DOHH2 (cell line): ENCODE results near the gene RANGAP1.
A peak's percentile ranks its signal among the peaks of the same experiment; 100 is the strongest.

ENCODE experiments used
- H3F3A ChIP-seq: fragments of 200-600 bp; sonication (generic), shearing (Covaris generic); 2 replicates; pipeline ENCODE4 v1.6.0; 2016; ENCODE audit warnings: antibody characterized with exemption, mild to moderate bottlenecking; ENCODE audit not compliant: control insufficient read depth, insufficient read depth
- H3K27ac ChIP-seq: fragments of 200-600 bp; sonication (generic); 2 replicates; pipeline ENCODE4 v1.5.1; 2014; ENCODE audit warnings: low read depth, mild to moderate bottlenecking, low read length, moderate library complexity
- H3K27me3 ChIP-seq: fragments of 200-600 bp; sonication (generic); 2 replicates; pipeline ENCODE4 v1.6.1; 2014; ENCODE audit warnings: mild to moderate bottlenecking, low read length, mixed read lengths; ENCODE audit not compliant: control insufficient read depth
- H3K36me3 ChIP-seq: fragments of 200-600 bp; sonication (generic); 2 replicates; pipeline ENCODE4 v1.6.1; 2014; ENCODE audit warnings: mild to moderate bottlenecking, low read length, moderate library complexity, mixed read lengths; ENCODE audit not compliant: control insufficient read depth
- H3K4me1 ChIP-seq: fragments of 200-600 bp; sonication (generic); 2 replicates; pipeline ENCODE4 v1.6.1; 2014; ENCODE audit warnings: mild to moderate bottlenecking, low read length, mixed read lengths; ENCODE audit not compliant: control insufficient read depth
- H3K4me2 ChIP-seq: fragments of 200-600 bp; sonication (generic); 2 replicates; pipeline ENCODE4 v1.6.0; 2014; ENCODE audit warnings: mild to moderate bottlenecking, low read length, moderate library complexity
- H3K4me3 ChIP-seq: fragments of 200-600 bp; sonication (generic); 2 replicates; pipeline ENCODE4 v1.5.1; 2014; ENCODE audit warnings: mild to moderate bottlenecking, low read length, mixed read lengths
- H3K79me2 ChIP-seq: fragments of 200-600 bp; sonication (generic); 2 replicates; pipeline ENCODE4 v1.6.1; 2014; ENCODE audit warnings: mild to moderate bottlenecking, low read length, mixed read lengths; ENCODE audit not compliant: control insufficient read depth
- H3K9me2 ChIP-seq: fragments of 200-600 bp; sonication (generic); replicated peaks from 2 replicates; pipeline ENCODE4 v1.6.1; 2014; ENCODE audit warnings: mild to moderate bottlenecking, low read length, mixed read lengths; ENCODE audit not compliant: control insufficient read depth
- H3K9me3 ChIP-seq: fragments of 200-600 bp; sonication (generic); 2 replicates; pipeline ENCODE4 v1.6.1; 2014; ENCODE audit warnings: antibody characterized with exemption, low read length, mixed read lengths; ENCODE audit not compliant: control insufficient read depth, insufficient read depth
- H4K20me1 ChIP-seq: fragments of 200-600 bp; sonication (generic); 2 replicates; pipeline ENCODE4 v1.6.0; 2014; ENCODE audit warnings: low read depth, mild to moderate bottlenecking, antibody characterized with exemption, low read length, moderate library complexity; ENCODE audit not compliant: control insufficient read depth, insufficient read depth
- EZH2phosphoT487 ChIP-seq: fragments of 200-600 bp; sonication (generic); IDR thresholded peaks from 2 replicates; pipeline ENCODE4 v1.6.1; 2017; ENCODE audit warnings: borderline replicate concordance, mild to moderate bottlenecking, antibody characterized with exemption, low read length, moderate library complexity, mixed read lengths
- TF ChIP-seq, protein P1 (sequence below): fragments of 200-600 bp; sonication (generic); IDR thresholded peaks from one replicate; pipeline ENCODE4 v1.5.1; 2014; ENCODE audit warnings: antibody characterized with exemption, mild to moderate bottlenecking, low read depth, low read length; ENCODE audit not compliant: poor library complexity, severe bottlenecking

The RANGAP1 gene

DNA sequence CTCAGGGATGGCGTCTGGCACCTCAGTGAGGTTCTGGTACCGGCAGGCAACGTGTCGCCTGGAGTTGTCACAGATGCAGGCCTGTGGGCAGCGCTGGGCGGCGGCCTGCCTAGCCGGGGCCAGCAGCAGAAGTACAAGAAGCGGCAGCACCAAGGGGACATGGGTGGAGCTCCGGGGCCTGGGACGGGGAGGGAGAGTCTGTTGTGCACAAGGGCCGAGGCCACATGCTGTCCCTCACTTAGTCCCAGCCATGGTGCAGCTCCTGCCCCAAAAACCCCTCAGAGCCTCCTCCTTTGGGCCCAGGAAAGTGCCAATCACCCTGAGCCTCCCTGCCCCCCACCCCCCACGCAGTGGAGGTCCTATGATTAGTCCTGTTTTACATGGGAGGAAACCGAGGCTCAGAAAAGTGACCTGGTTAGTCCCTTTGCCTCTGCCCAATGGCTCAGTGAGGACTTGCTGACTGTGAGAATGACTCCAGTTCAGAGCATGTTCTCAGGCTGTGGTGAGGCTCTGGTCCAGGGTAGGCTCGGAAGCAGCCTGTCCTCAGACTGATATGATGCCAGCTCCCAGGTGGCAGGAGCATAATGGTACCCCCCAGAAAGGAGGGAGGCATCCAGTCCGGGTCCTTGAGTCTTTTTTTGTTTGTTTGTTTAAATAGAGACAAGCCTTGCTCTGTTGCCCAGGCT lies 46.4 kb downstream of the RANGAP1 start:
- no peak overlapping the region for H3K4me3 ChIP-seq
- no peaks in the 10 kb centered on the region for H3K79me2 ChIP-seq
- H3K27ac ChIP-seq: no peak overlapping the region
- peaks cover 12% of the 10 kb centered on the region for H3K4me1 ChIP-seq
- H3K36me3 ChIP-seq: no peaks in the 10 kb centered on the region
- H3K4me2 ChIP-seq: no peak overlapping the region
- H4K20me1 ChIP-seq: no peaks in the 10 kb centered on the region
- peaks cover 5% of the 10 kb centered on the region for H3K27me3 ChIP-seq
- no peaks in the 10 kb centered on the region for H3K9me2 ChIP-seq
- no peaks in the 10 kb centered on the region for H3K9me3 ChIP-seq
- TF ChIP-seq, protein P1, sequence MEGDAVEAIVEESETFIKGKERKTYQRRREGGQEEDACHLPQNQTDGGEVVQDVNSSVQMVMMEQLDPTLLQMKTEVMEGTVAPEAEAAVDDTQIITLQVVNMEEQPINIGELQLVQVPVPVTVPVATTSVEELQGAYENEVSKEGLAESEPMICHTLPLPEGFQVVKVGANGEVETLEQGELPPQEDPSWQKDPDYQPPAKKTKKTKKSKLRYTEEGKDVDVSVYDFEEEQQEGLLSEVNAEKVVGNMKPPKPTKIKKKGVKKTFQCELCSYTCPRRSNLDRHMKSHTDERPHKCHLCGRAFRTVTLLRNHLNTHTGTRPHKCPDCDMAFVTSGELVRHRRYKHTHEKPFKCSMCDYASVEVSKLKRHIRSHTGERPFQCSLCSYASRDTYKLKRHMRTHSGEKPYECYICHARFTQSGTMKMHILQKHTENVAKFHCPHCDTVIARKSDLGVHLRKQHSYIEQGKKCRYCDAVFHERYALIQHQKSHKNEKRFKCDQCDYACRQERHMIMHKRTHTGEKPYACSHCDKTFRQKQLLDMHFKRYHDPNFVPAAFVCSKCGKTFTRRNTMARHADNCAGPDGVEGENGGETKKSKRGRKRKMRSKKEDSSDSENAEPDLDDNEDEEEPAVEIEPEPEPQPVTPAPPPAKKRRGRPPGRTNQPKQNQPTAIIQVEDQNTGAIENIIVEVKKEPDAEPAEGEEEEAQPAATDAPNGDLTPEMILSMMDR: no peak
- no peak for TF ChIP-seq EZH2phosphoT487
- peaks cover 6% of the 10 kb centered on the region; the same call in 1 of the 2 replicates for H3F3A ChIP-seq

DNA sequence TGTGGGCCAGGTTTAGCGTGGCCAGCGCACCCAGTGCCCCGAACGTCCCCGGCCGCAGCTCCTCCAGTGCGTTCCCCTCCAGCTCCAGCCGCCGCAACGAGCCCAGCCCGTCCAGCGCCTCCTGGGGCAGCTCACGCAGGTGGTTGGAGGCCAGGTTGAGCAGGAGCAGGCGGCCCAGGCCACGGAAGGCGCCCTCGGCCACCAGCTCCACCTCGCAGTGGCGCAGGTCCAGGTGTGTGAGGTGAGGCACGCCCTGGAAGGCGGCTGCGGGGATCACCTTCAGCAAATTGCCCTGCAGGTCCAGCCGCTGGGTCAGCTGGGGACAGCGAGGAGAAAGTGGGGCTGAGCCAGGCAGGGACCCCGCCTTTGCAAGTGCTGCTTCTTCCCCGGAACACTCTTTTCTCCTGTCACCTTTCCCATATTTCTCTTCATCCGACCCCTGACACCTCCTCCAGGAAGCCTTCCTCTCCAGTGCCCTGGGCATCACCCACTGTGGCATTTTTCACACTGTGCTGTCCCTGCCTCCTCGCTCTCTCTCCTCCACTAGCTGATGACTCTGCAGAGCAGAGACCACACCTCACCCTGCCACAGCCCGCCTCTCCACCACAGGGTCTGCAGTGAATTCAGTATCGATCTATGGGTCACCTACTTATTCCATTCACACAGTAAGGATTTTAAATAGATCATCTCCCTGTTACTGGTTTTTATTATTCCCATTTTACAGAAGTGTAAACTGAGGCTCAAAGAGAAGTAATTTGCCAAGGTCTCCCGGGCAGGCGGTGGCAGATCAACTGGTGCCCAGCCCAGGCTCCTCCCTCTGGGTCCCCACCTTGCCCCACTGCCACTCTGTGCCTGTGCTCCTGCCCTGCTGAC lies 47.2 kb downstream of the RANGAP1 start:
- no peak overlapping the region for H3K4me3 ChIP-seq
- no peak overlapping the region for H3K27ac ChIP-seq
- TF ChIP-seq EZH2phosphoT487: no peak
- TF ChIP-seq, protein P1: no peak
- H3F3A ChIP-seq: no peaks in the 10 kb centered on the region
- H3K79me2 ChIP-seq: no peaks in the 10 kb centered on the region
- peaks cover 5% of the 10 kb centered on the region for H3K27me3 ChIP-seq
- H3K9me3 ChIP-seq: no peaks in the 10 kb centered on the region
- peak overlapping the region; percentile 72 for H3K4me2 ChIP-seq
- H3K9me2 ChIP-seq: no peaks in the 10 kb centered on the region
- no peaks in the 10 kb centered on the region for H4K20me1 ChIP-seq
- no peaks in the 10 kb centered on the region for H3K36me3 ChIP-seq
- peaks cover 12% of the 10 kb centered on the region for H3K4me1 ChIP-seq

DNA sequence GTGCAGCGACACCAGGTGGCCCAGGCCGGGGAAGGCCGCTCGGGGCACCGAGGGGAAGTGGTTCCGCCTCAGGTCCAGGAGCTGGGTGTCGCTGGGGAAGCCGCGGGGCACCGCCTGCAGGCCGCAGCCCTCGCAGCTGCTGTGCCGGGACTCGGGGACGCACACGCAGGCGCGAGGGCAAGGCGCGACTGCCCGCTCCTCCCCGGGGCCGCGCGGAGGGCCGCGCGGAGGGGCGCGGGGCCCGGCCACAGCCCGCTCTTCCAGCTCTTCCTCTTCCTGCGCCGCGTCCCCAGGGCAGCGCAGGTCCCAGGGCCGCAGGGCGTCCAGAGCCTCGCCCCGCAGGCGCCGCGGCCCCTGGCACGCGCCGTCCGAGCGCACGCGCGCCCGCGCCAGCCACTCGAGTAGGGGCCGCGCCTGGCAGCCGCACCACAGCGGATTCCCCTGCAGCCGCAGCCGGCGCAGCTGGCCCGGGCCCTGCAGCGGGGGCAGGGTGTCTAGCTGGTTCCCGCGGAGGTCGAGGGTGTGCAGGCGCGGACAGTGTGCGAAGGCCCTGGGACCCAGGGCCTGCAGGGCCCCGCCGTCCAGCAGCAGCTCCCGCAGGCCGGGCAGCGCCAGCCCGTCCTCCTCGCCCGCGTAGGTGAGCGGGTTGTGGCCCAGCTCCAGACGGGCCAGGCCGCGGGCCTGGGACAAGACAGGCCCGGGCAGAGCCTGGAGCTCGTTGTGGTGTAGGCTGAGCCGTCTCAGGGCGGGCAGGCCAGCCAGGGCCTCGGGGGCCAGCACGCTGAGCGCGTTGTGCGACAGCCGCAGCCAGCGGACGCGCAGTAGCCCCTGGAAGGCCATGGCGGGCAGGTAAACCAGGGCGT lies 48.0 kb downstream of the RANGAP1 start:
- no peaks in the 10 kb centered on the region for H3F3A ChIP-seq
- H3K9me3 ChIP-seq: no peaks in the 10 kb centered on the region
- H4K20me1 ChIP-seq: peaks cover under 1% of the 10 kb centered on the region; the same call in 1 of the 2 replicates
- H3K27me3 ChIP-seq: peaks cover 5% of the 10 kb centered on the region
- H3K79me2 ChIP-seq: no peaks in the 10 kb centered on the region
- H3K4me2 ChIP-seq: peak overlapping the region; percentile 72
- no peaks in the 10 kb centered on the region for H3K9me2 ChIP-seq
- H3K4me1 ChIP-seq: peaks cover 12% of the 10 kb centered on the region
- TF ChIP-seq EZH2phosphoT487: no peak
- TF ChIP-seq, protein P1: peak; percentile 82
- H3K4me3 ChIP-seq: peak overlapping the region; percentile 65
- no peaks in the 10 kb centered on the region for H3K36me3 ChIP-seq
- H3K27ac ChIP-seq: no peak overlapping the region
